Measurements from ENCODE around the gene MTA3.

- TF ChIP-seq CTCF (conservative IDR thresholded peaks at IDR 0.05; ENCODE audit: low read length) (no peak), EZH2phosphoT487 (IDR thresholded peaks at IDR 0.05; ENCODE audit: borderline replicate concordance) (no peak)
Measured at GRCh38 chr2:42721898-42722297, 153.5 kb downstream of the MTA3 start.

Data from Loucy (cell line).